Measurements from ENCODE around the gene TNFRSF9. TPM values are rescaled to one million over a fixed set of nuclear protein-coding genes. Genes with fewer than 3 reads are reported as not detected.

The TNFRSF9 gene
- total and polyA plus RNA-seq, 2 experiments from 2014 or later: not detected

DNA sequence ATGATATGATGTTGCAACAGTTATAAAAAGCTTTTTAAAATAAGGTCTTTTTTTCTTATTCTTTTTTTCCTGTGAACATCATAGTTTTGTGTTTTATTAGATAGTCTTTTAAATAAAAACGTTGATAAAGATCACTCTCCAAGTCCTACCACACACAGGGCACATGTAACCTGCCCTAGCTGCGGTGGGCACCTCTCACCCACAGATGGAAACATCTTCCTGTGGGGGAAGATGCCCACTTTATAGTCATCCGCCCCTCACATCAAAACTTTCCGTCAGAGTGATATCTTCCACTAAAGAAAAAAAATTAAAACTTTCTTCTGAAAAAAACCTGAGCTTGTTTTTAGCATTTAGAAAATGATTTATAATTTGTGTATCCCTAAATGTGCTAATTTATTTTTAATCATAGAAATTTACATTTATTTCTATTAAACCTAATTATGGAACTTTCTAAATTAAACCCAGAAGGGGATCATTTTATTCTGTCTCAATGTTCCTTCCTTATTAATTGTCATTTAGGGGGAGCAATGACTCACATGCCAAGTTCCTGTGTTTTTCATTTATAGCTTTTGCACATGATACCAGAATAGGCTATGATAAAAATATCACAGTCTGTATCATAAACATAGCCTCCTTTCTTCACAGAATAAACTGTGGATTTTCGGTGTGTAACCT lies 24.7 kb downstream of the TNFRSF9 start:
- Histone ChIP-seq H3F3A (ENCODE audit: insufficient read depth) (no peaks in the 10 kb centered on the region), H3K4me1 (ENCODE audit: insufficient read depth) (no peaks in the 10 kb centered on the region), H3K4me2 (ENCODE audit: unreplicated experiment) (no peak overlapping the region), H2AFZ (no peak overlapping the region), H4K20me1 (ENCODE audit: insufficient read depth) (no peaks in the 10 kb centered on the region), H3K79me2 (ENCODE audit: insufficient read depth) (no peaks in the 10 kb centered on the region), H3K36me3 (ENCODE audit: low read depth) (no peaks in the 10 kb centered on the region), H3K9me2 (ENCODE audit: insufficient read depth) (no peaks in the 10 kb centered on the region), H3K4me3 (no peak overlapping the region), H3K9ac (no peak overlapping the region), H3K27me3 (replicated peaks; ENCODE audit: insufficient read depth) (peaks cover 11% of the 10 kb centered on the region; the same call in 1 of the 2 replicates), H3K27ac (no peak overlapping the region), H3K9me3 (ENCODE audit: low read depth) (no peaks in the 10 kb centered on the region)
- DNase-seq: no peak
- in situ Hi-C loops (cut with MboI): loop anchor here (25.0 kb wide), 1 partner anchor 254 kb away; no protein-coding TSS in a partner anchor
- TF ChIP-seq EZH2phosphoT487 (IDR thresholded peaks at IDR 0.05; ENCODE audit: insufficient read depth, low read depth) (no peak), EZH2 (IDR thresholded peaks at IDR 0.05; ENCODE audit: insufficient read depth, poor library complexity, severe bottlenecking) (no peak)
- 54 to 58% methylated on average over 5 of the region's 5 CpGs for WGBS, 2 experiments (ENCODE audit: low coverage in 1 of 2, low lambda C conversion rate in 2 of 2, missing lambda C conversion rate in 2 of 2)

DNA sequence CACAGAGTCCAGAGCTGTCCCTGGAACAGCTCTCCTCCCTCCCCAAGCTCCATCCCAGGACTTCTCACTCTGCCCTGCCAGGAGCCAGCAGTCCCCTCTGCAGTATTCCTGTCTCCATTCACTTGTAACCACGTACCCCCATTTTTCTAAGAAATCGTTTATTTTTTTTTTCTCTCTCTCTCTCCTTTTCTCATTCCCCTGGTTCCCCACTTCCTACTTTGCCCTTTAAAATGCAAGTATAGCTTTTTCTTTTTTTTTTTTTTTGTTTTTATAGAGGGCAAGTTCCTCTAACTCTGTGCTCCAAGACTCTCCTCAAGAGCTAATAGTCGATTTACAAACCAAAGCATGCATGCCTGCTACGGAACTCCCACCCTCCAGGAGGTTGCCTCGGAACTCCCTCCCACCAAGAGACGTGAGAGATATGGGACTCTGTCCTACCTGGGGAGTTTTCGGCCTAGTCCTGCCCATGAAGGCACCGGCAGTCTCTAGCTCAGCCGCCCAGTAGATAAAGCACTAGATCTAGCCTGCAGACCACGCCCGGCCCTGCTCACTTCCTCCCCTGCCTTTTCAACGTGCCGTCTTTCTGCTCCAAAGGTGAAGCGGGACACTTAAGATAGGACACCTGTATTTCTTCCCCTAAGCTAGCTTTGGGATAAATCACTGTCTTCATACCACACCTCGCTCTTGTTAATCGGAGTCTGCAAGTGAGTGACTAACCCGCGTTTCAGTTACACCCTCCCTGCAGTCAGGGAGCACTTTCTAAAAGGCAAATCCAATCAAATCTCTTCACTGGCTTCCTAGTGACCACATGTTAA lies 27.7 kb downstream of the TNFRSF9 start:
- H3K27ac ChIP-seq: no peak overlapping the region
- no peaks in the 10 kb centered on the region for H3K9me2 ChIP-seq (ENCODE audit: insufficient read depth)
- DNase-seq: no peak
- in situ Hi-C loops (cut with MboI): loop anchor here (25.0 kb wide), 1 partner anchor 251 kb away; no protein-coding TSS in a partner anchor
- H3K79me2 ChIP-seq (ENCODE audit: insufficient read depth): no peaks in the 10 kb centered on the region
- no peak overlapping the region for H3K4me3 ChIP-seq
- WGBS, 2 experiments (ENCODE audit: low coverage in 1 of 2, low lambda C conversion rate in 2 of 2, missing lambda C conversion rate in 2 of 2): 70% methylated on average over 18 of the region's 18 CpGs
- H3K9ac ChIP-seq: no peak overlapping the region
- H3K4me2 ChIP-seq (ENCODE audit: unreplicated experiment): no peak overlapping the region
- no peak overlapping the region for H2AFZ ChIP-seq
- H3K36me3 ChIP-seq (ENCODE audit: low read depth): no peaks in the 10 kb centered on the region
- no peaks in the 10 kb centered on the region for H3K9me3 ChIP-seq (ENCODE audit: low read depth)
- no peaks in the 10 kb centered on the region for H3K4me1 ChIP-seq (ENCODE audit: insufficient read depth)
- no peak for TF ChIP-seq EZH2phosphoT487 (IDR thresholded peaks at IDR 0.05; ENCODE audit: insufficient read depth, low read depth)
- no peak for TF ChIP-seq EZH2 (IDR thresholded peaks at IDR 0.05; ENCODE audit: insufficient read depth, poor library complexity, severe bottlenecking)
- H3K27me3 ChIP-seq (replicated peaks; ENCODE audit: insufficient read depth): peaks cover 11% of the 10 kb centered on the region; the same call in 1 of the 2 replicates
- H4K20me1 ChIP-seq (ENCODE audit: insufficient read depth): no peaks in the 10 kb centered on the region
- H3F3A ChIP-seq (ENCODE audit: insufficient read depth): no peaks in the 10 kb centered on the region

DNA sequence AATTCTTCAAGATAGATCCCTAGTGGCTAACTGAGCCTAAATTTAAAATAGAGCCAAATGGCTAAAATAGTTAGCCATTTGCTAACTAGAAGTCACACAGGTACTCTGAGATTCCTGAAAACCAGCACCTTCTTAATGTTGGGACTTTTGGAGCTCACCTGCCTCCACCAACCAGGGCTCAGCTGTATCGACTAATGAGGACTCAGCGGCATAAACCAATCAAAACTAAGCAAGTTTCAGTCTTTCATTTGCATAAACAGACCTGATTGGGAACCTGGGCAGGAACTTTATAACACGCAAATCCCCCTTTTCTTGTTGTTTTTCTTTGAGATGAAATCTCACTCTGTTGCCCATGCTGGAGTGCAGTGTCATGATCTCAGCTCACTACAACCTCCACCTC lies 28.5 kb downstream of the TNFRSF9 start:
- Histone ChIP-seq H2AFZ (no peak overlapping the region), H3K79me2 (ENCODE audit: insufficient read depth) (no peaks in the 10 kb centered on the region), H4K20me1 (ENCODE audit: insufficient read depth) (no peaks in the 10 kb centered on the region), H3K4me2 (ENCODE audit: unreplicated experiment) (no peak overlapping the region), H3K36me3 (ENCODE audit: low read depth) (no peaks in the 10 kb centered on the region), H3K9me2 (ENCODE audit: insufficient read depth) (no peaks in the 10 kb centered on the region), H3K4me1 (ENCODE audit: insufficient read depth) (no peaks in the 10 kb centered on the region), H3K4me3 (no peak overlapping the region), H3K27ac (no peak overlapping the region), H3K27me3 (replicated peaks; ENCODE audit: insufficient read depth) (peaks cover 6% of the 10 kb centered on the region; the same call in 1 of the 2 replicates), H3F3A (ENCODE audit: insufficient read depth) (no peaks in the 10 kb centered on the region), H3K9me3 (ENCODE audit: low read depth) (no peaks in the 10 kb centered on the region), H3K9ac (no peak overlapping the region)
- WGBS, 2 experiments (ENCODE audit: low coverage in 1 of 2, low lambda C conversion rate in 2 of 2, missing lambda C conversion rate in 2 of 2): 63 to 71% methylated on average over 3 of the region's 3 CpGs
- in situ Hi-C loops (cut with MboI): loop anchor here (25.0 kb wide), 1 partner anchor 250 kb away; no protein-coding TSS in a partner anchor
- TF ChIP-seq EZH2phosphoT487 (IDR thresholded peaks at IDR 0.05; ENCODE audit: insufficient read depth, low read depth): no peak
- TF ChIP-seq EZH2 (IDR thresholded peaks at IDR 0.05; ENCODE audit: insufficient read depth, poor library complexity, severe bottlenecking): no peak
- DNase-seq: no peak

DNA sequence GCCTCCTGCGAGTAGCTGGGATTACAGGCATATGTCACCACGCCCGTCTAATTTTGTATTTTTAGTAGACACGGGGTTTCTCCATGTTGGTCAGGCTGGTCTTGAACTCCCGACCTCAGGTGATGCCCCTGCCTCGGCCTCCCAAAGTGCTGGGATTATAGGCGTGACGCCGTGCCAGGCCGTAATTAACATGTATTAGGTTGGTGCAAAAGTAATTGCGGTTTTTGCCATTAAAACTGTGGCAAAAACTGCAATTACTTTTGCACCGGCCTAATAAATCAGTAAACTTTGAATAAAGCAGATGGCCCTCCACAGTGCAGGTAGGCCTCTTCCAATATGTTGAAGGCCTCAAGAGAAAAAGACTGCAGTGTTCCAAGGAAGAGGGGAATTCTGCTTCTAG lies 35.4 kb downstream of the TNFRSF9 start:
- TF ChIP-seq EZH2phosphoT487 (IDR thresholded peaks at IDR 0.05; ENCODE audit: insufficient read depth, low read depth): no peak
- TF ChIP-seq EZH2 (IDR thresholded peaks at IDR 0.05; ENCODE audit: insufficient read depth, poor library complexity, severe bottlenecking): no peak
- H3K4me2 ChIP-seq (ENCODE audit: unreplicated experiment): no peak overlapping the region
- H3K27me3 ChIP-seq (replicated peaks; ENCODE audit: insufficient read depth): no peaks in the 10 kb centered on the region
- H4K20me1 ChIP-seq (ENCODE audit: insufficient read depth): no peaks in the 10 kb centered on the region
- no peaks in the 10 kb centered on the region for H3K9me3 ChIP-seq (ENCODE audit: low read depth)
- H3K79me2 ChIP-seq (ENCODE audit: insufficient read depth): no peaks in the 10 kb centered on the region
- DNase-seq: no peak
- no peak overlapping the region for H3K4me3 ChIP-seq
- WGBS, 2 experiments (ENCODE audit: low coverage in 1 of 2, low lambda C conversion rate in 2 of 2, missing lambda C conversion rate in 2 of 2): 60 to 65% methylated on average over 12 of the region's 12 CpGs
- no peak overlapping the region for H2AFZ ChIP-seq
- H3K9ac ChIP-seq: no peak overlapping the region
- H3K27ac ChIP-seq: no peak overlapping the region
- H3F3A ChIP-seq (ENCODE audit: insufficient read depth): no peaks in the 10 kb centered on the region
- no peaks in the 10 kb centered on the region; the same call in 1 of the 2 replicates for H3K4me1 ChIP-seq (ENCODE audit: insufficient read depth)
- H3K9me2 ChIP-seq (ENCODE audit: insufficient read depth): no peaks in the 10 kb centered on the region
- in situ Hi-C loops (cut with MboI): loop anchor here (25.0 kb wide), 1 partner anchor 243 kb away; no protein-coding TSS in a partner anchor
- H3K36me3 ChIP-seq (ENCODE audit: low read depth): no peaks in the 10 kb centered on the region
